IMR-90 (cell line): ENCODE results near the gene AAK1. TPM values are rescaled to one million over a fixed set of nuclear protein-coding genes. Genes with fewer than 3 reads are reported as not detected.

Source experiments
- ATAC-seq: fragments of 200-7000 bp; cut with Tn5 transposase; 2 replicates; pipeline ENCODE4 v1.9.1; 2020; ENCODE audit warnings: low read depth, mild to moderate bottlenecking, moderate library complexity
- BruUV-seq: library from RNA; stranded (reverse); fragments of 400-500 nt; replicated peaks from 2 replicates; lab custom pipeline; 2021; lab: Mats Ljungman, UMichigan
- CTCF ChIA-PET: fragments of 300-600 bp; formaldehyde crosslinking; extraction: SDS; loops from one replicate; lab custom pipeline; 2021; ENCODE audit warnings: antibody characterized with exemption; lab: Yijun Ruan, JAX
- POLR2A ChIA-PET: fragments of 300-600 bp; sonication (Branson Sonifier 250); formaldehyde crosslinking; loops from one replicate; lab custom pipeline; 2022; ENCODE audit warnings: antibody characterized with exemption; ENCODE audit not compliant: unreplicated experiment; lab: Charles Lee
- DNase-seq: peaks from one replicate; pipeline ENCODE4 v3.0.0; 2013
- H2AFZ ChIP-seq: replicated peaks from 2 replicates; pipeline ENCODE3; 2013; ENCODE audit warnings: low read length, mild to moderate bottlenecking; ENCODE audit not compliant: poor library complexity
- H2AK5ac ChIP-seq: 2 replicates; pipeline ENCODE4 v1.6.1; 2013; ENCODE audit warnings: low read depth, low read length, inconsistent platforms
- H2AK9ac ChIP-seq: replicated peaks from 2 replicates; pipeline ENCODE3; 2013; ENCODE audit warnings: mild to moderate bottlenecking, low read depth, low read length, moderate library complexity; ENCODE audit not compliant: poor library complexity
- H2BK120ac ChIP-seq: 2 replicates; pipeline ENCODE4 v1.6.1; 2013; ENCODE audit warnings: low read depth, low read length, inconsistent platforms
- H2BK15ac ChIP-seq: 3 replicates; pipeline ENCODE4 v1.6.1; 2013; ENCODE audit warnings: low read depth, low read length, inconsistent platforms
- H2BK20ac ChIP-seq: 2 replicates; pipeline ENCODE4 v1.6.1; 2013; ENCODE audit warnings: low read depth, mild to moderate bottlenecking, inconsistent platforms, low read length, moderate library complexity
- H2BK5ac ChIP-seq: 2 replicates; pipeline ENCODE4 v1.6.1; 2013; ENCODE audit warnings: mild to moderate bottlenecking, low read depth, low read length, inconsistent platforms; ENCODE audit not compliant: poor library complexity, severe bottlenecking
- H3K14ac ChIP-seq: replicated peaks from 2 replicates; pipeline ENCODE4 v1.6.1; 2013; ENCODE audit warnings: low read depth, low read length, inconsistent platforms
- H3K18ac ChIP-seq: 2 replicates; pipeline ENCODE4 v1.6.1; 2013; ENCODE audit warnings: low read depth, low read length, control low read depth
- H3K23ac ChIP-seq: 2 replicates; pipeline ENCODE4 v1.6.1; 2013; ENCODE audit warnings: low read depth, low read length, inconsistent platforms
- H3K27ac ChIP-seq: 2 replicates; pipeline ENCODE4 v1.5.1; 2013; ENCODE audit warnings: mild to moderate bottlenecking, control low read depth, low read length; ENCODE audit not compliant: insufficient read depth
- H3K27me3 ChIP-seq: 2 replicates; pipeline ENCODE4 v1.6.1; 2013; ENCODE audit warnings: low read length; ENCODE audit not compliant: control insufficient read depth, insufficient read depth
- H3K36me3 ChIP-seq: 2 replicates; pipeline ENCODE4 v1.6.1; 2013; ENCODE audit warnings: low read length, mixed read lengths; ENCODE audit not compliant: control insufficient read depth, insufficient read depth
- H3K4ac ChIP-seq: 2 replicates; pipeline ENCODE4 v1.6.1; 2013; ENCODE audit warnings: low read depth, low read length, inconsistent platforms
- H3K4me1 ChIP-seq: 2 replicates; pipeline ENCODE4 v1.6.1; 2013; ENCODE audit warnings: low read length, mixed read lengths; ENCODE audit not compliant: control insufficient read depth, insufficient read depth
- H3K4me2 ChIP-seq: 2 replicates; pipeline ENCODE4 v1.6.1; 2013; ENCODE audit warnings: low read depth, mild to moderate bottlenecking, control low read depth, low read length, moderate library complexity
- H3K4me3 ChIP-seq: 2 replicates; pipeline ENCODE4 v1.5.1; 2013; ENCODE audit warnings: low read depth, mild to moderate bottlenecking, control low read depth, low read length, moderate library complexity; ENCODE audit not compliant: insufficient read depth
- H3K56ac ChIP-seq: 2 replicates; pipeline ENCODE4 v1.6.1; 2013; ENCODE audit warnings: low read length, inconsistent platforms; ENCODE audit not compliant: insufficient read depth; ENCODE audit errors: extremely low read depth
- H3K79me1 ChIP-seq, 2 experiments: 2 replicates each; pipeline ENCODE4 v1.6.1; 2013; ENCODE audit warnings: low read length in 2 of 2, inconsistent platforms in 1 of 2, low read depth in 1 of 2
- H3K9ac ChIP-seq: 2 replicates; pipeline ENCODE4 v1.6.1; 2013; ENCODE audit warnings: low read depth, low read length, control low read depth
- H3K9me1 ChIP-seq: 2 replicates; pipeline ENCODE4 v1.6.1; 2013; ENCODE audit warnings: low read length, inconsistent platforms; ENCODE audit not compliant: insufficient read depth
- H3K9me3 ChIP-seq: 2 replicates; pipeline ENCODE4 v1.6.1; 2013; ENCODE audit warnings: low read length; ENCODE audit not compliant: control insufficient read depth, insufficient read depth
- H4K20me1 ChIP-seq: 2 replicates; pipeline ENCODE4 v1.6.1; 2013; ENCODE audit warnings: low read length, inconsistent platforms; ENCODE audit not compliant: insufficient read depth
- H4K5ac ChIP-seq: 2 replicates; pipeline ENCODE4 v1.6.1; 2013; ENCODE audit warnings: mild to moderate bottlenecking, low read depth, low read length, control low read depth
- H4K8ac ChIP-seq, 2 experiments: 2 replicates each; pipeline ENCODE4 v1.6.1; 2013; ENCODE audit warnings: low read depth in 2 of 2, low read length in 2 of 2, control low read depth in 1 of 2, inconsistent platforms in 1 of 2
- H4K91ac ChIP-seq: 2 replicates; pipeline ENCODE4 v1.6.1; 2013; ENCODE audit warnings: low read depth, low read length, inconsistent platforms; ENCODE audit not compliant: insufficient read depth
- BHLHE40 ChIP-seq: fragments of 150-350 bp; IDR thresholded peaks from 2 replicates; pipeline ENCODE4 v1.6.1; 2016; ENCODE audit warnings: mild to moderate bottlenecking, low read depth, low read length
- CEBPB ChIP-seq: IDR thresholded peaks from 2 replicates; pipeline ENCODE4 v1.6.1; 2012; ENCODE audit warnings: low read depth, low read length, improper control_type of control experiment
- FOS ChIP-seq: fragments of 150-350 bp; IDR thresholded peaks from 2 replicates; pipeline ENCODE4 v1.6.1; 2016; ENCODE audit warnings: low read depth, low read length
- MAZ ChIP-seq: IDR thresholded peaks from 2 replicates; pipeline ENCODE4 v1.6.1; 2012; ENCODE audit warnings: low read depth, mild to moderate bottlenecking, low read length, improper control_type of control experiment, moderate library complexity, borderline replicate concordance
- NFE2L2 ChIP-seq: fragments of 150-350 bp; IDR thresholded peaks from 2 replicates; pipeline ENCODE4 v1.6.1; 2016; ENCODE audit warnings: low read depth, mild to moderate bottlenecking, low read length
- POLR2A ChIP-seq: IDR thresholded peaks from 2 replicates; pipeline ENCODE4 v1.6.1; 2012; ENCODE audit warnings: mild to moderate bottlenecking, low read depth, low read length
- RCOR1 ChIP-seq: IDR thresholded peaks from 2 replicates; pipeline ENCODE4 v1.6.1; 2012; ENCODE audit warnings: mild to moderate bottlenecking, low read length, improper control_type of control experiment; ENCODE audit not compliant: insufficient replicate concordance
- RFX5 ChIP-seq: IDR thresholded peaks from 2 replicates; pipeline ENCODE4 v1.8.0; 2012; ENCODE audit warnings: low read depth, mild to moderate bottlenecking, low read length, moderate library complexity
- SMC3 ChIP-seq: fragments of 150-350 bp; IDR thresholded peaks from 2 replicates; pipeline ENCODE4 v1.6.1; 2016; ENCODE audit warnings: low read depth, mild to moderate bottlenecking, antibody characterized with exemption, low read length, moderate library complexity
- WGBS, 2 experiments: methylation state at CpG; one replicate each; pipeline versions ENCODE4 v1.1.5 to v1.1.7; 2013; ENCODE audit warnings: missing lambda C conversion rate in 2 of 2; ENCODE audit not compliant: insufficient read length in 1 of 2; ENCODE audit errors: extremely low coverage in 2 of 2; 5-methylcytosine and 5-hydroxymethylcytosine counted together
- dilution Hi-C: fragments of 300-500 bp; cut with HindIII; formaldehyde crosslinking; loops from one replicate; pipeline ENCODE4 v1.14.3; 2018; ENCODE audit warnings: low sequenced_read_pairs; ENCODE audit not compliant: unreplicated experiment
- in situ Hi-C: fragments of 300-500 bp; cut with MboI; formaldehyde crosslinking; loops from 3 replicates; pipeline ENCODE4 v1.14.3; 2019; ENCODE audit warnings: low sequenced_read_pairs, inconsistent platforms, mixed read lengths
- intact Hi-C: fragments of 100-400 bp; cut with micrococcal nuclease; formaldehyde crosslinking; loops from 2 replicates; pipeline ENCODE4 v1.10.0; 2022
- polyA plus RNA-seq, 3 experiments: library from polyadenylated mRNA; depleted of rRNA; stranded (reverse); fragments of >200 nt; gene quantifications; 2 replicates each; pipeline ENCODE4 v1.2.3, GENCODE V29; 2012; ENCODE audit warnings: low replicate concordance in 1 of 3
- total RNA-seq: library from RNA; depleted of rRNA; stranded (reverse); fragments of >200 nt; gene quantifications from 2 replicates; pipeline ENCODE4 v1.2.3, GENCODE V29; 2012
- TF ChIP-seq, protein P1 (sequence below): conservative IDR thresholded peaks from 2 replicates; pipeline ENCODE4 v1.5.1; 2012; ENCODE audit warnings: mild to moderate bottlenecking, low read depth, low read length, improper control_type of control experiment
- TF ChIP-seq, protein P2 (sequence below): fragments of 150-350 bp; IDR thresholded peaks from 2 replicates; pipeline ENCODE4 v1.6.1; 2017; ENCODE audit warnings: mild to moderate bottlenecking, antibody characterized with exemption, low read length, low read depth
- TF ChIP-seq, protein P3 (sequence below): fragments of 150-350 bp; IDR thresholded peaks from 2 replicates; pipeline ENCODE4 v1.6.1; 2016; ENCODE audit warnings: low read depth, mild to moderate bottlenecking, low read length, moderate library complexity, borderline replicate concordance

AAK1 gene
- total and polyA plus RNA-seq, 2 of the 4 experiments (the other 2 are of a cell fraction), result 21.9 to 26.5 TPM

DNA sequence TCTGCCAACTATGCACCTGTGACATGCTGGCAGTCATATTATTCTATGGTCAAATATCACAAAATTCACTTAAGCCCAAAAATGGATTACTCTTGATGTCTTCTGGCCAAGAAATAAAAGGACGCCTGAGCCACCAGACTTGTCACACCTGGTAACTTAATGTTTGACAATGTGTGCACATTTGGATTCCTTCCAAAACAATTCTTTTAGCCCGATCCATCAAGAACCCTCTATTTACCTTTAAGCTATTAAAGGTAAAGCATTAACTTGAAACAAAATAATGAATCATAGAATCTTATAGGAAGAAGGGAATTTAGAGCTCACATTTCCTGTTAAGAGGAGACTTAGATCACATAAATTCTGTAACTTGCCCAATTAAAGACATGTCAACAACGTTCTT is 159.8 kb downstream of the AAK1 start:
- Histone ChIP-seq H4K20me1 (no peaks in the 10 kb centered on the region), H4K8ac (no peak overlapping the region), H3K18ac (no peak overlapping the region), H3K9ac (no peak overlapping the region), H3K79me1 (peaks cover 10 to 21% of the 10 kb centered on the region in 2 experiments; a peak in 3 of 4 replicates), H3K4ac (no peak overlapping the region), H4K91ac (no peak overlapping the region), H2BK5ac (no peak overlapping the region), H2BK20ac (no peak overlapping the region), H3K36me3 (peaks cover 20% of the 10 kb centered on the region), H3K27ac (no peak overlapping the region), H3K4me3 (no peak overlapping the region), H3K14ac (no peak overlapping the region), H3K27me3 (no peaks in the 10 kb centered on the region), H3K9me1 (peaks cover 6% of the 10 kb centered on the region; the same call in 1 of the 2 replicates), H2BK15ac (no peak overlapping the region), H3K4me2 (no peak overlapping the region), H3K56ac (no peak overlapping the region), H3K9me3 (no peaks in the 10 kb centered on the region), H2AK9ac (no peak overlapping the region), H3K23ac (no peak overlapping the region), H2AK5ac (no peak overlapping the region), H2AFZ (no peak overlapping the region), H2BK120ac (no peak overlapping the region), H3K4me1 (no peaks in the 10 kb centered on the region), H4K5ac (no peak overlapping the region)
- no TSS peak for BruUV-seq
- ChIA-PET POLR2A (no interaction called here), CTCF (interaction anchor here (0.7 kb wide), 1 partner anchor 203 kb away, joined by 3 read pairs; no protein-coding TSS in a partner anchor)
- intact Hi-C loops, result no loop called here
- in situ Hi-C loops, result no loop called here
- ATAC-seq (no peak), DNase-seq (no peak)
- dilution Hi-C loops, result no loop called here
- no CpG with 5 or more reads among the region's 3 CpGs for WGBS, 2 experiments
- no peak for TF ChIP-seq RCOR1
- TF ChIP-seq, protein P1, sequence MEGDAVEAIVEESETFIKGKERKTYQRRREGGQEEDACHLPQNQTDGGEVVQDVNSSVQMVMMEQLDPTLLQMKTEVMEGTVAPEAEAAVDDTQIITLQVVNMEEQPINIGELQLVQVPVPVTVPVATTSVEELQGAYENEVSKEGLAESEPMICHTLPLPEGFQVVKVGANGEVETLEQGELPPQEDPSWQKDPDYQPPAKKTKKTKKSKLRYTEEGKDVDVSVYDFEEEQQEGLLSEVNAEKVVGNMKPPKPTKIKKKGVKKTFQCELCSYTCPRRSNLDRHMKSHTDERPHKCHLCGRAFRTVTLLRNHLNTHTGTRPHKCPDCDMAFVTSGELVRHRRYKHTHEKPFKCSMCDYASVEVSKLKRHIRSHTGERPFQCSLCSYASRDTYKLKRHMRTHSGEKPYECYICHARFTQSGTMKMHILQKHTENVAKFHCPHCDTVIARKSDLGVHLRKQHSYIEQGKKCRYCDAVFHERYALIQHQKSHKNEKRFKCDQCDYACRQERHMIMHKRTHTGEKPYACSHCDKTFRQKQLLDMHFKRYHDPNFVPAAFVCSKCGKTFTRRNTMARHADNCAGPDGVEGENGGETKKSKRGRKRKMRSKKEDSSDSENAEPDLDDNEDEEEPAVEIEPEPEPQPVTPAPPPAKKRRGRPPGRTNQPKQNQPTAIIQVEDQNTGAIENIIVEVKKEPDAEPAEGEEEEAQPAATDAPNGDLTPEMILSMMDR, result no peak
- TF ChIP-seq CEBPB, result no peak
- no peak for TF ChIP-seq FOS
- TF ChIP-seq SMC3, result no peak
- no peak for TF ChIP-seq MAZ
- TF ChIP-seq, protein P2, sequence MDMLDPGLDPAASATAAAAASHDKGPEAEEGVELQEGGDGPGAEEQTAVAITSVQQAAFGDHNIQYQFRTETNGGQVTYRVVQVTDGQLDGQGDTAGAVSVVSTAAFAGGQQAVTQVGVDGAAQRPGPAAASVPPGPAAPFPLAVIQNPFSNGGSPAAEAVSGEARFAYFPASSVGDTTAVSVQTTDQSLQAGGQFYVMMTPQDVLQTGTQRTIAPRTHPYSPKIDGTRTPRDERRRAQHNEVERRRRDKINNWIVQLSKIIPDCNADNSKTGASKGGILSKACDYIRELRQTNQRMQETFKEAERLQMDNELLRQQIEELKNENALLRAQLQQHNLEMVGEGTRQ, result no peak
- TF ChIP-seq, protein P3, sequence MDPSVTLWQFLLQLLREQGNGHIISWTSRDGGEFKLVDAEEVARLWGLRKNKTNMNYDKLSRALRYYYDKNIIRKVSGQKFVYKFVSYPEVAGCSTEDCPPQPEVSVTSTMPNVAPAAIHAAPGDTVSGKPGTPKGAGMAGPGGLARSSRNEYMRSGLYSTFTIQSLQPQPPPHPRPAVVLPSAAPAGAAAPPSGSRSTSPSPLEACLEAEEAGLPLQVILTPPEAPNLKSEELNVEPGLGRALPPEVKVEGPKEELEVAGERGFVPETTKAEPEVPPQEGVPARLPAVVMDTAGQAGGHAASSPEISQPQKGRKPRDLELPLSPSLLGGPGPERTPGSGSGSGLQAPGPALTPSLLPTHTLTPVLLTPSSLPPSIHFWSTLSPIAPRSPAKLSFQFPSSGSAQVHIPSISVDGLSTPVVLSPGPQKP, result no peak
- TF ChIP-seq RFX5, result no peak
- TF ChIP-seq BHLHE40, result no peak
- no peak for TF ChIP-seq POLR2A
- TF ChIP-seq NFE2L2, result no peak
